Stimulated activated CD8-positive, alpha-beta memory T cell treated with anti-CD3 and anti-CD28 coated beads, Interleukin-2, amount 100 ng/mL, for 1 hour (primary cell): ENCODE data around the gene FOXC2.

Experiments
- DNase-seq, 2 donors: peaks; one replicate each; pipeline ENCODE4 v3.0.0-alpha.2; 2020; ENCODE audit warnings: low read depth in 2 of 2

The FOXC2 gene

GRCh38 chr16:86566601-86566965 lies at the start of gene FOXC2:
TSS of gene FOXC2 (plus strand) at chr16:86566829. CDS start at chr16:86567336, 507 bp downstream.
- no peak for DNase-seq

DNA sequence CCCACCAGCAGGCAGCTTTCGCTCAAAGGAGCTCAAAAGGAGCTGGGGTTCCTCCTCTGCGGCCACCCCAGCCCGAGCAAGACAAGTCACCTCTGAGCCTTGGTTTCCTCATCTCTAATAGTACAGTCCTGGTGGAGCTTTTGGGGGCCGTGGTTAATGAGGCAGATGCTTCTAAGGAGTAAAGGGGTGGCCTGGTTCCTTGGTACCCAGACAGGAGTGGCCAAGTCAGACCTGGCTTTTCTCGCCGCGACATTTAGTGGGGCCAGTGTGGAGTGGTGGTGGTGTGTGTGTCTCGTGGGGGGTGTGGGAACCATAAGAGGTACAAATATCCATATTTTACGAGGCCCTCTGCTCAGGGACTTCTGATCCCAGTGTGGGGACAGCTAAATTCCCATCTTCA lies 49.6 kb upstream of the FOXC2 start:
- no peak for DNase-seq

DNA sequence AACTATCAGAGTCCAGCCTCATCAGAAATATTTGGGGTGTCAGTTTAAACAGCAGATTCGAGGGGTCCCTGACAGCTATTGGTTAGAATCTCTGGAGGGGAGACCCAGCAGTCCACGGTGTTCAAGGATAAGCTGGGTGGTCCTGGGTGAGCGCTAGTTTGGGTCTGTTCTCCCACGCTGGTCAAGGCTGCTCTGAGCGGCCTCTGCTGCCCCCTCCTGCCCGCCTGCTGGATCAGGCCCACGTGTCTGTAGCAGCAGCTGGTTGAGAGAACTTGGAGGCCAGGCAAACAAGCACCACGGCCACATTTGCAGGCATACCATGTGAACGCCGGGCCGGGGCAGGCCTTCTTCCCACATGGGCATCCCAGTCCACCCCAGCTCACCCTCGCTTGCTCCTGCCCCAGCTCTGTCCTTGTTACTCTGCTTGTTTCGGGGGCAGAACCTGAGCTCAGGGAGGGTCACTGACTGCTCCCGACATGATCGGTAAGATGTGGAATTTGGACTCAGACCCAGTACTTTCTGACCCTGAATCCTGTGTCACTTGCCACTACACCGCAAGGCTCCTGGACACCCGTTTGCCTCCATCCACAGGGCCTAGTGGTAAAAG lies 48.9 kb upstream of the FOXC2 start:
- DNase-seq, result no peak

DNA sequence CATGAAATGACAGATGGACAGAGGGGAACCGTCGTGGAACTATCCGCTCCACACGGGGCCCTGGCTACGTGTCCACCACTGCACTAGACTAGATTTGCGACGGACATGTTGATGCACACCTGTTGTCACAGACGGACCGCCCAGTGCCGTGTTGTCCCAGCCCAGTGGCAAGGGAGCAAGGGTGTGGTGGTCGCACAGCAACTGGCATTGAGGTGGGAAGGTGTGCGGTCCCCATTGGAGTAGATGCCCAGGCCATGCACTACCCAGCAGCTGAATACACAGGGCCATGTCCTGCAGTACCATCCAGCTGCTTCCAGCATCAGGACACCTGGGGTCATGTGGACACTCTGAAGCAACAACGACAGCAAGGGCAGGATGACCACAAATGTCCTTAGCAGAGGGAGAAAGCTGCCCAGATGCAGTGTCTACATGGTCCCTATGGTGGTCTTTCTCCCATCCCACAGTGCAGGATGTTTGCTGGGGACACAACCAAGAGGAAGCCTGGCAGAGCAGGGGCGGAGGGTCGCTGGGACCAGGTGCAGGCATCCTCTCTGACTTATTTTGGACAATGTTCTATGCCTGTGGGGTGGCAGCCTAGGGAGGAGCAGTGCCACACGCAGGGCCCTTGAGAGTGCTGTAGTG lies 47.5 kb upstream of the FOXC2 start:
- DNase-seq, result no peak

DNA sequence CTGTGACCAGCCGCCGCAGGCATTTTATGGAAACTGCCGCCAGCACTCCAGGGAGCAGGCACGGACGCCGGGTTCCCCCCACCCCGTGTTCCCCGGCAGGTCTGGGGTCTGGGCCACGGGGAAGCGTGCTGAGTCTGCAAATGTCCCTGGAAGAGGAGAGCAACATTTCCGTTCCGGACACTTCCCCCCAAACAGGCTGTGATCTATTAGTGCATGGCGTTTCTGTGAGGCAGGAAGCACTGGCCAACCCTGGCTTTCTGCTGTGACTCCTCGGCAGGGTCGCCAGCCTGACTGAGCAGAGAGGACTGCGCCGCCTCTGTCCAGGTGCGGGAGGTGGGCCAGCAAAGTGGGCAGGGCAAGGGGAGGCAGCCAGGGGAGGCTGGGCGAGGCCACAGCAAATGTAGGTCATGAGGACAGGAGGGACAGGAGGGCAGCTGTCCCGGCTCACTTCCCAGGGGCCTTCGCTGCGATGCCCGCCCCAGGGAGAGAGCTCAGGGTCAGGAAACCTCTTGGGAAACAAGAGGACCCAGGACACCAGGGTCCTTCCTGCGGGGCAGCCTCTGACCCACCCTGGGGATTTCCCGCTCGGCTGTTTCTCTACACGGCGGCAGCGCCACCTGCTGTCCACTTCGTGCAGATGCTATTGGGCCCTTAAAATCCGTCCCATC lies 46.8 kb upstream of the FOXC2 start:
- peak; percentile 16 to 41 for DNase-seq

- DNase-seq, result no peak
Observed at GRCh38 chr16:86520317-86521210, 46.1 kb upstream of the FOXC2 start.

GRCh38 chr16:86521236-86522197 lies 45.1 kb upstream of the FOXC2 start:
- DNase-seq, result no peak

- DNase-seq, result no peak
Observed at GRCh38 chr16:86522634-86523033, 44.0 kb upstream of the FOXC2 start.

- DNase-seq, result no peak
Observed at GRCh38 chr16:86523166-86523740, 43.4 kb upstream of the FOXC2 start.

DNA sequence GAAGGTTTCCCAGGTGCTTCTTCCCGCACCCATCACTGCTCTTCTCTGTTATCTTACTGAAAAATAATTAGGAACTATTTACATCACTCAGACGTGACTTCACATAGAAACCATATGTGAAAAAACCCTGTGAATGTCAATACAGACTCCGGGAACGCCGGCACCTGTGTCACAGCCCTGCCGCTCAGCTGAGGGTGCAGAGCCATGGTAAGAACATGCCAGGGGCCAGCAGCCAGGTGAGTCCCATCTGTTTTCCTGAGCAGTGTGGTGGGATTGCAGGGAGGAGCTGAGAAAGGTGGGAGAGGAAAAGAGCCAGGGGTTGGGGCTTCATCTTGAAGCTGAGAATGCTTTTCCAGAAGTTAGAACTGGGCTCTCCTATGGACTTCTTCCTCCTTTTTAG lies 42.6 kb upstream of the FOXC2 start:
- DNase-seq, result no peak

DNA sequence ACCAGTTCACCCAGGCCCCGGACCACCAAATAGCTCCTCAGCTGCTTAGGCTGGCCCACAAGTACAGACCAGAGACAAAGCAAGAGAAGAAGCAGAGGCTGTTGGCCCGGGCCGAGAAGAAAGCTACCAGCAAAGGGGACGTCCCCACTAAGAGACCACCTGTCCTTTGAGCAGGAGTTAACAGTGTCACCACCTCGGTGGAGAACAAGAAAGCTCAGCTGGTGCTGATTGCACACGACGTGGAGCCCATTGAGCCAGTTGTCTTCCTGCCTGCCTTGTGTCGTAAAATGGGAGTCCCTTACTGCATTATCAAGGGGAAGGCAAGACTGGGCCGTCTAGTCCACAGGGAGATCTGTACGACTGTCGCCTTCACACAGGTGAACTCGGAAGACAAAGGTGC lies 40.9 kb upstream of the FOXC2 start:
- DNase-seq, result no peak

GRCh38 chr16:86527366-86527765 lies 39.3 kb upstream of the FOXC2 start:
- no peak for DNase-seq

GRCh38 chr16:86528061-86528929 lies 38.3 kb upstream of the FOXC2 start:
- DNase-seq, result no peak

GRCh38 chr16:86529160-86529559 lies 37.5 kb upstream of the FOXC2 start:
- no peak for DNase-seq

GRCh38 chr16:86530251-86531190 lies 36.1 kb upstream of the FOXC2 start:
- no peak for DNase-seq

GRCh38 chr16:86531191-86531545 lies 35.5 kb upstream of the FOXC2 start:
- DNase-seq, result no peak

- DNase-seq, result no peak
Observed at GRCh38 chr16:86531641-86532525, 34.7 kb upstream of the FOXC2 start.

DNA sequence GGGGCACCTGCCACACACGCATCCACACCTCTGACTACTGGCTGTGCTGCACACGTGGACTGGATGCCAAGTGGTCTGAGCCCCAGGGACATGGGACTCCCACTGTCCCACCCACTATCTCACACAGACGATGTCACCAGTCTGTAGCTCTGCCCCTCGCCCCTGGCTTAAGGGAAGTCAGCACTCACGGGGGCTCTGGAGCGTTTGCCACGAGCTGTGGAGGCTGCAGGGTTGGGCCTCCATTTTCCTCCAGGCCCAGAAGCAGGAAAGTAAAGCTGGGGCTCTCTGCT lies 34.2 kb upstream of the FOXC2 start:
- DNase-seq, result no peak
